D721Med (cell line): Measurements from ENCODE around the gene PSMA2.

Experiments
- DNase-seq: peaks from one replicate; pipeline ENCODE4 v3.0.0; 2011; ENCODE audit warnings: low spot score; ENCODE audit not compliant: insufficient read length
- FAIRE-seq: peaks from 2 replicates; lab custom pipeline; 2011; peaks lifted over from hg19 to GRCh38; lab: Jason Lieb, UNC
- CTCF ChIP-seq: IDR thresholded peaks from 2 replicates; pipeline ENCODE4 v1.5.1; 2012; ENCODE audit warnings: mild to moderate bottlenecking, control low read depth; ENCODE audit not compliant: insufficient read depth; ENCODE audit errors: missing control alignments

The PSMA2 gene

GRCh38 chr7:42953994-42954393 is 22.0 kb upstream of the PSMA2 start:
- TF ChIP-seq CTCF = no peak
- no peak for FAIRE-seq
- DNase-seq = no peak

- DNase-seq (no peak), FAIRE-seq (no peak)
- no peak for TF ChIP-seq CTCF
These were observed 20.4 kb upstream of the PSMA2 start for GRCh38 chr7:42952328-42952727.

GRCh38 chr7:42950417-42950816 is 18.4 kb upstream of the PSMA2 start:
- DNase-seq (no peak), FAIRE-seq (no peak)
- TF ChIP-seq CTCF = no peak

GRCh38 chr7:42947521-42947920 is 15.5 kb upstream of the PSMA2 start:
- DNase-seq (no peak), FAIRE-seq (no peak)
- TF ChIP-seq CTCF = no peak

- no peak for DNase-seq
- TF ChIP-seq CTCF = no peak
- no peak for FAIRE-seq
These were observed 14.6 kb upstream of the PSMA2 start for GRCh38 chr7:42946627-42946950.

GRCh38 chr7:42945821-42946626 is 14.1 kb upstream of the PSMA2 start:
- no peak for TF ChIP-seq CTCF
- FAIRE-seq (no peak), DNase-seq (no peak)
